ENCODE measurements around the gene CCDC149. TPM values are rescaled to one million over a fixed set of nuclear protein-coding genes. Genes with fewer than 3 reads are reported as not detected.

Gene CCDC149
- total RNA-seq, 1 donor from 2014 or later, result 10.2 TPM

GRCh38 chr4:24769571-24769970 is 143.3 kb downstream of the CCDC149 start:
- no peaks in the 10 kb centered on the region for H3K9me3 ChIP-seq (ENCODE audit: insufficient read depth, low read depth, low read length)
- peak overlapping the region; percentile 93 for H3K27ac ChIP-seq (ENCODE audit: low read depth, low read length)
- DNase-seq (ENCODE audit: low read depth) (no peak), FAIRE-seq (no peak)
- Mint-ChIP-seq H3K9me3 (ENCODE audit: unreplicated experiment) (peaks cover 4% of the 10 kb centered on the region), H3K36me3 (ENCODE audit: low read depth, unreplicated experiment) (no peaks in the 10 kb centered on the region), H3K4me3 (ENCODE audit: unreplicated experiment) (peak overlapping the region; percentile 27), H3K4me1 (ENCODE audit: low read depth, unreplicated experiment) (peaks cover 30% of the 10 kb centered on the region), H3K27ac (ENCODE audit: unreplicated experiment) (peak overlapping the region; percentile 92), H3K27me3 (ENCODE audit: low read depth, unreplicated experiment) (no peaks in the 10 kb centered on the region)
- peak overlapping the region; percentile 78 for H3K4me2 ChIP-seq (ENCODE audit: low read length)
- peak overlapping the region; percentile 70 for H3K9ac ChIP-seq (ENCODE audit: low read length)
- no peaks in the 10 kb centered on the region for H4K20me1 ChIP-seq (ENCODE audit: insufficient read depth, low read length)
- peak overlapping the region; percentile 4 for H3K4me3 ChIP-seq (ENCODE audit: insufficient read depth, low read depth, low read length)
- peak overlapping the region; percentile 55 for H2AFZ ChIP-seq (ENCODE audit: low read depth, low read length)
- H3K79me2 ChIP-seq (ENCODE audit: insufficient read depth, low read length), result no peaks in the 10 kb centered on the region
- peaks cover 20% of the 10 kb centered on the region for H3K4me1 ChIP-seq (ENCODE audit: insufficient read depth, low read length)
- TF ChIP-seq EZH2 (IDR thresholded peaks at IDR 0.05; ENCODE audit: insufficient read depth, low read length) (no peak), CTCF (IDR thresholded peaks at IDR 0.05; ENCODE audit: insufficient read depth, low read depth, low read length) (no peak)
- H3K27me3 ChIP-seq (ENCODE audit: insufficient read depth, low read length), result no peaks in the 10 kb centered on the region
- H3K36me3 ChIP-seq (ENCODE audit: insufficient read depth, low read length), result no peaks in the 10 kb centered on the region

- Histone ChIP-seq H3K4me2 (ENCODE audit: low read length) (no peak overlapping the region), H2AFZ (ENCODE audit: low read depth, low read length) (no peak overlapping the region), H3K4me1 (ENCODE audit: insufficient read depth, low read length) (peaks cover 26% of the 10 kb centered on the region), H4K20me1 (ENCODE audit: insufficient read depth, low read length) (no peaks in the 10 kb centered on the region), H3K9me3 (ENCODE audit: insufficient read depth, low read depth, low read length) (no peaks in the 10 kb centered on the region), H3K79me2 (ENCODE audit: insufficient read depth, low read length) (no peaks in the 10 kb centered on the region), H3K27ac (ENCODE audit: low read depth, low read length) (no peak overlapping the region), H3K36me3 (ENCODE audit: insufficient read depth, low read length) (no peaks in the 10 kb centered on the region), H3K27me3 (ENCODE audit: insufficient read depth, low read length) (no peaks in the 10 kb centered on the region), H3K4me3 (ENCODE audit: insufficient read depth, low read depth, low read length) (no peak overlapping the region), H3K9ac (ENCODE audit: low read length) (no peak overlapping the region)
- Mint-ChIP-seq H3K4me3 (ENCODE audit: unreplicated experiment) (no peak overlapping the region), H3K4me1 (ENCODE audit: low read depth, unreplicated experiment) (peaks cover 36% of the 10 kb centered on the region), H3K9me3 (ENCODE audit: unreplicated experiment) (peaks cover 4% of the 10 kb centered on the region), H3K27me3 (ENCODE audit: low read depth, unreplicated experiment) (no peaks in the 10 kb centered on the region), H3K36me3 (ENCODE audit: low read depth, unreplicated experiment) (no peaks in the 10 kb centered on the region), H3K27ac (ENCODE audit: unreplicated experiment) (no peak overlapping the region)
- TF ChIP-seq CTCF (IDR thresholded peaks at IDR 0.05; ENCODE audit: insufficient read depth, low read depth, low read length), result no peak
- FAIRE-seq, result no peak
- no peak for DNase-seq (ENCODE audit: low read depth)
These were observed 144.2 kb downstream of the CCDC149 start for GRCh38 chr4:24768604-24769003.

GRCh38 chr4:24768006-24768405 is 144.8 kb downstream of the CCDC149 start:
- H4K20me1 ChIP-seq (ENCODE audit: insufficient read depth, low read length), result no peaks in the 10 kb centered on the region
- H3K4me3 ChIP-seq (ENCODE audit: insufficient read depth, low read depth, low read length), result no peak overlapping the region

More at GRCh38 chr4:24768006-24768405, 144.8 kb downstream of the CCDC149 start:
- H3K27me3 ChIP-seq (ENCODE audit: insufficient read depth, low read length), result no peaks in the 10 kb centered on the region
- FAIRE-seq (no peak), DNase-seq (ENCODE audit: low read depth) (no peak)
- Mint-ChIP-seq H3K4me1 (ENCODE audit: low read depth, unreplicated experiment) (peaks cover 39% of the 10 kb centered on the region), H3K36me3 (ENCODE audit: low read depth, unreplicated experiment) (no peaks in the 10 kb centered on the region), H3K27me3 (ENCODE audit: low read depth, unreplicated experiment) (no peaks in the 10 kb centered on the region), H3K4me3 (ENCODE audit: unreplicated experiment) (no peak overlapping the region), H3K9me3 (ENCODE audit: unreplicated experiment) (peaks cover 4% of the 10 kb centered on the region), H3K27ac (ENCODE audit: unreplicated experiment) (no peak overlapping the region)
- H3K27ac ChIP-seq (ENCODE audit: low read depth, low read length), result no peak overlapping the region
- H3K9ac ChIP-seq (ENCODE audit: low read length), result no peak overlapping the region
- peaks cover 32% of the 10 kb centered on the region for H3K4me1 ChIP-seq (ENCODE audit: insufficient read depth, low read length)
- no peaks in the 10 kb centered on the region for H3K9me3 ChIP-seq (ENCODE audit: insufficient read depth, low read depth, low read length)
- no peaks in the 10 kb centered on the region for H3K79me2 ChIP-seq (ENCODE audit: insufficient read depth, low read length)
- no peaks in the 10 kb centered on the region for H3K36me3 ChIP-seq (ENCODE audit: insufficient read depth, low read length)
- TF ChIP-seq EZH2 (IDR thresholded peaks at IDR 0.05; ENCODE audit: insufficient read depth, low read length) (no peak), CTCF (IDR thresholded peaks at IDR 0.05; ENCODE audit: insufficient read depth, low read depth, low read length) (no peak)
- no peak overlapping the region for H3K4me2 ChIP-seq (ENCODE audit: low read length)
- no peak overlapping the region for H2AFZ ChIP-seq (ENCODE audit: low read depth, low read length)

Measured in astrocyte (in vitro differentiated cells and primary cell).